ENCODE results near the gene AGL.
"Not testable (repeated sequence)": the region's sequence is repeated elsewhere in the genome, so short reads cannot be mapped to it uniquely, and the experiment has no call there.

The AGL gene

GRCh38 chr1:99851850-99852454, 1.8 kb downstream of the AGL start:
- DNase-seq (ENCODE audit: low spot score): peak; percentile 19

DNA sequence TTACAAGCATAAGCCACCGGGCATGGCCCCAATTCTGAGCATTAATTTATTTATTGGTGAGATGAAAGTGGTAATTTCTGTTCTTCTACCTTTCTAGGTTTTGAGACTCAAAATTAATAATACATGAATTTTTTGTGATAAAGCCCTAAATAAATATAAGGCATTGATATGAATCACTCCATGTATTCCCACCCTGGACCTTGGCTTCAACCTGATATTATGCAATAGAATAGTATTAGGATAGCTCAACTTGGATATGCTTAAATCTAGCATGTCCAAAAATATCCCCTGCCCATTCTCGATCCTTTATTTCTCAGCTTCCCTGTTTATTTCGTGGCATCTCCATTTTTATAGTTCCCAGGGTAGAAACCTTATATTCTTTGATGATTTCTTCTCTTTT, 2.5 kb downstream of the AGL start:
- DNase-seq (ENCODE audit: low spot score): no peak

DNA sequence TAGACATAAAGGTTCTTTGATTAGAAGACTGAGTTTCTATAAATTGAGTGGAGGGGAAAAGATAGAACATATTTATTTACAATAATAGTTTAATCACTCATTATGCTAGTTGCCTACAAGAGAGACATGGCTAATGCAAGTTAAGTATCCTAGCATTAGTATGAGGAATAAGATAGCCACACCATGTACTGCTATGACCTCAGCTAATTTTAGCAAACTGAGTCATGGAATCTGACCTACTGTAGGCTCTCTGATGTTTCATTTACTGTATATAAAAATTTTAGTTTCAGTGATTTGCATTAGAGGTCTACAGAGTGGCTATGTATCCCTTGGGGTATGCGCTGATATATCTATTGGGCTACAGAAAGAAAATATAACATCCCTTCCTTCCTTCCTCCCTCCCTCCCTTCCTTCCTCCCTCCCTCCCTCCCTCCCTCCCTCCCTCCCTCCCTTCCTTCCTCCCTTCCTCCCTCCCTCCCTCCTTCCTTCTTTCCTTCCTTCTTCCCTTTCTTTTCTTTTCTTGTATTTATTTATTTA, 5.8 kb downstream of the AGL start:
- DNase-seq (ENCODE audit: low spot score): no peak

DNA sequence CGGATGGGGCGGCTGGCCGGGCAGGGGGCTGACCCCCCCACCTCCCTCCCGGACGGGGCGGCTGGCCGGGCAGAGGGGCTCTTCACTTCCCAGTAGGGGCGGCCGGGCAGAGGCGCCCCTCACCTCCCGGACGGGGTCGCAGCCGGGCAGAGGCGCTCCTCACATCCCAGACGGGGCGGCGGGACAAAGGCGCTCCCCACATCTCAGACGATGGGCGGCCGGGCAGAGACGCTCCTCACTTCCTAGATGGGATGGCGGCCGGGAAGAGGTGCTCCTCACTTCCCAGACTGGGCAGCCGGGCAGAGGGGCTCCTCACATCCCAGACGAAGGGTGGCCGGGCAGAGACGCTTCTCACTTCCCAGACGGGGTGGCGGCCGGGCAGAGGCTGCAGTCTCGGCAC, 6.9 kb downstream of the AGL start:
- DNase-seq (ENCODE audit: low spot score): not testable (repeated sequence)

- no peak for DNase-seq (ENCODE audit: low spot score)
Measured at GRCh38 chr1:99858286-99858685, 8.1 kb downstream of the AGL start.

- DNase-seq (ENCODE audit: low spot score): no peak
Measured at GRCh38 chr1:99858881-99859280, 8.7 kb downstream of the AGL start.

DNA sequence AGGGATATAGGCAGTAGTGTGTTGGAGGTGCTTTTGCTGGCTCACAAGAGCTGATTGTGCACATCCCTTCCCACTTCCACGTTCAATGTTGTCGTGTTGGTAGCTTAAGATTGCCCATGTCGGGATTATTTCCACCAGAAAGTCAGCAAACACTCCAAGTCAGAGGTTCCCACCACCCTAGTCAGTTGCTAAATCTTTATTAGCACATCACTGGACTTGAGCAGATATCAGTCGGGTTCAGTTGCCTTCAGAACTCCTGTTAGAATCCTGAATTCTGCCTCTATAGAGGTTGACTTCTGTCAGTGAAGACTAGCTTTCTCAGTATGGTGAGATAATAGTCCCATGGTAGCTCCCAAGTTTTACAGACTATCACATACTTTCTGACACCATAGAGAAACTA, 10.5 kb downstream of the AGL start:
- no peak for DNase-seq (ENCODE audit: low spot score)

GRCh38 chr1:99867682-99868081, 17.5 kb downstream of the AGL start:
- DNase-seq (ENCODE audit: low spot score): no peak

- DNase-seq (ENCODE audit: low spot score): no peak
Measured at GRCh38 chr1:99869304-99869703, 19.1 kb downstream of the AGL start.

GRCh38 chr1:99869723-99870122, 19.6 kb downstream of the AGL start:
- DNase-seq (ENCODE audit: low spot score): no peak

DNA sequence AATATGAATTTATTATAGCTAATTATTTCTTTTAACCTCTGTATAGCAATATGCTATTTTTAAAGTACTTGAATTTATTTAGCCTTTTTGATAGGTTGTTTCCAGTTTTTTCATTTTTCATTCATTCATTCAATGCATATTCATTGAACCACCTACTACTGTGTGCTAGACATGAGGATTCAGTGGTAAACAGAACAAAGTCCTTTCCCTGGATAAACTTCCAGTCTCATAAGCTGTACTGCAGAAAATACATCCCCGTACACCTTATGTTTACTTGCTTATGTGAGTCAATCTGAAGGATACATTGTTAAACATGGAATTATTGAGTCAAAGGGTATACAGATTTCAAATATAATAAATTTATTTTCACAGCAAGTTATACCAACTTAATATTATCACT, 21.9 kb downstream of the AGL start:
- no peak for DNase-seq (ENCODE audit: low spot score)

- DNase-seq (ENCODE audit: low spot score): no peak
Measured at GRCh38 chr1:99877568-99877967, 27.4 kb downstream of the AGL start.

- no peak for DNase-seq (ENCODE audit: low spot score)
Measured at GRCh38 chr1:99886179-99886578, 36.0 kb downstream of the AGL start.

GRCh38 chr1:99886841-99887240, 36.7 kb downstream of the AGL start:
- no peak for DNase-seq (ENCODE audit: low spot score)

GRCh38 chr1:99887890-99888289, 37.7 kb downstream of the AGL start:
- no peak for DNase-seq (ENCODE audit: low spot score)

GRCh38 chr1:99891997-99892396, 41.8 kb downstream of the AGL start:
- no peak for DNase-seq (ENCODE audit: low spot score)

DNA sequence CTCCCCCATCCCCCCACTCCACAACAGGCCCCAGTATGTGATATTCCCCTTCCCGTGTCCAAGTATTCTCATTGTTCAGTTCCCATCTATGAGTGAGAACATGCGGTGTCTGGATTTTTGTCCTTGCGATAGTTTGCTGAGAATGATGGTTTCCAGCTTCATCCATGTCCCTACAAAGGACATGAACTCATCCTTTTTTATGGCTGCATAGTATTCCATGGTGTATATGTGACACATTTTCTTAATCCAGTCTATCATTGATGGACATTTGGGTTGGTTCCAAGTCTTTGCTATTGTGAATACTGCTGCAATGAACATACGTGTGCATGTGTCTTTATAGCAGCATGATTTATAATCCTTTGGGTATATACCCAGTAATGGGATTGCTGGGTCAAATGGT, 53.1 kb downstream of the AGL start:
- not testable (repeated sequence) for DNase-seq (ENCODE audit: low spot score)

DNA sequence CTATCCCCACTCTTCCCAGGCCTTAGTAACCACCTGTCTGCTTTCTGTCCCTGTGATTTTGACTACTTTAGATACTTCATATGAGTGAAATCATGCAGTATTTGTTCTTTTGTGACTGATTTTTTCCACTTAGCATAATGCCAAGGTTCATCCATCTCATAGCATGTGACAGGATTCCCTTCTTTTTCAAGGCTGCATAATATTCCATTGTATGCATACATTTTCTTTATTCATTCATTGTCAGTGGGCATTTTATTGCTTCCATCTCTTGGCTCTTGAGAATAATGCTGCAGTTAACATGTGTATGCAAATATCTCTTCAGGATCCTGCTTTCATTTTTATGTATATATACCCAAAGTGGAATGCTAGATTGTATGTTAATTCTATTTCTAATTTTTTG, 56.4 kb downstream of the AGL start:
- DNase-seq (ENCODE audit: low spot score): no peak

DNA sequence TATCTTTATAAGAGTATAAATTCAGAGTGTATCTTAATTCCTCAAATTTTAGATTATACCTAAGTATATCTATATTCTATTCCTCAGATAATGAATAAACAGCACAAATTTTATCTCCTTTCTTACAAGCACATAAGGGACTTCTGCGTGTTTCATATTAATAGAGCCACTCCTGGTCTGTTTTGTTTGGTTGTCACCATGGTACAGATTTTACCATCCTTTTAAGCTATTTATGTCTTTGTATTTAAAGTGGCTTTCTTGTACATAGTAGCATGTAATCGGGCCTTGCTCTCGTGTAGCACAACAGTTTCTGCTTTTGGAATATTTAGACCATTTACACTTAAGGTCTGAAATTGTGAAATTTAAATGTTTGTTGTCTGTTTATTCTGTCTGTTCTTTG, 67.1 kb downstream of the AGL start:
- DNase-seq (ENCODE audit: low spot score): no peak

GRCh38 chr1:99919220-99919619, 69.1 kb downstream of the AGL start:
- no peak for DNase-seq (ENCODE audit: low spot score)

GRCh38 chr1:99934801-99935200, 84.6 kb downstream of the AGL start:
- no peak for DNase-seq (ENCODE audit: low spot score)

GRCh38 chr1:99935534-99935933, 85.4 kb downstream of the AGL start:
- no peak for DNase-seq (ENCODE audit: low spot score)

- no peak for DNase-seq (ENCODE audit: low spot score)
Measured at GRCh38 chr1:99936071-99936470, 85.9 kb downstream of the AGL start.

DNA sequence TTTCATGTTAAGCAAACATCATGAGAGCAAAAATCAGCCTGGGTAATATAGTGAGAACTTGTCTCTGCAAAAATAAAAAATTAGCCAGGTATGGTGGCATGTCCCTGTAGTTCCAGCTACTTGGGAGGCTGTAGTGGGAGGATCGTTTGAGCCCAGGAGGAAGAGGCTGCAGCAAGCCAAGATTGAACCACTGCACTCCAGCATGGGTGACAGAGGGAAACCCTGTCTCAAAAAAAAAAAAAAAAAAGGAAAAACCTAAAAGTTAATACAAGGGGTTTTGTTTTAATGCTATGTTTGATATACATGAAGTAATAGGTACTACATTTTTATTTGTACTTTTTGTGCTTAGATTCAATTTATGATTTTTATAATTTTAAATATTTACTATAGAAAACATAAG, 92.6 kb downstream of the AGL start:
- DNase-seq (ENCODE audit: low spot score): no peak
